B cell (primary cell): ENCODE data around the gene RAB3IL1. TPM values are rescaled to one million over a fixed set of nuclear protein-coding genes. Genes with fewer than 3 reads are reported as not detected.

ENCODE experiments used
- ATAC-seq: fragments of 200-7000 bp; cut with Tn5 transposase; one replicate; pipeline ENCODE4 v1.10.0; 2021; ENCODE audit warnings: low read depth, mild to moderate bottlenecking, moderate number of reproducible peaks, moderate library complexity
- CTCF ChIA-PET: fragments of 350-600 bp; sonication (Branson Sonifier 250); formaldehyde crosslinking; loops from one replicate; lab custom pipeline; 2021; ENCODE audit warnings: antibody characterized with exemption, inconsistent platforms; lab: Charles Lee
- POLR2A ChIA-PET: fragments of 350-600 bp; sonication (Branson Sonifier 250); formaldehyde crosslinking; loops from one replicate; lab custom pipeline; 2021; ENCODE audit warnings: antibody characterized with exemption; lab: Charles Lee
- DNase-seq: peaks from one replicate; pipeline ENCODE4 v3.0.0; 2013
- H2AFZ ChIP-seq: 2 replicates; pipeline ENCODE4 v1.6.1; 2012; ENCODE audit warnings: mild to moderate bottlenecking, low read depth, low read length; ENCODE audit not compliant: insufficient read depth, poor library complexity, severe bottlenecking
- H3K27ac ChIP-seq, 2 donors: 1 replicate in 1 of 2; 2 replicates in 1 of 2; pipeline ENCODE4 v1.5.1; 2012 to 2013; ENCODE audit warnings: low read length in 2 of 2, mild to moderate bottlenecking in 2 of 2, moderate library complexity in 1 of 2
- H3K27me3 ChIP-seq, 4 experiments: fragments of 200-600 bp in 1 of 4; sonication (generic) in 1 of 4; replicated peaks in 1 of 4; 1 replicate in 2 of 4; 2 replicates in 2 of 4; pipeline versions ENCODE4 v1.6.1 to v1.7.0; 2013 to 2016; ENCODE audit warnings: low read length in 3 of 4, mild to moderate bottlenecking in 2 of 4, mixed read lengths in 1 of 4, moderate library complexity in 1 of 4; ENCODE audit not compliant: insufficient read depth in 4 of 4, control insufficient read depth in 3 of 4; ENCODE audit errors: control extremely low read depth in 1 of 4
- H3K36me3 ChIP-seq, 2 experiments: replicated peaks in 1 of 2; 1 replicate in 1 of 2; 2 replicates in 1 of 2; pipeline versions ENCODE4 v1.6.1 to v1.7.1; 2013; ENCODE audit warnings: low read length in 1 of 2; ENCODE audit not compliant: insufficient read depth in 2 of 2, control insufficient read depth in 1 of 2; ENCODE audit errors: control extremely low read depth in 1 of 2, extremely low read depth in 1 of 2
- H3K4me1 ChIP-seq, 2 donors: fragments of 200-600 bp in 1 of 2; sonication (generic) in 1 of 2; 1 replicate in 1 of 2; 2 replicates in 1 of 2; pipeline versions ENCODE4 v1.5.1 to v1.6.1; 2013 to 2017; ENCODE audit warnings: low read length in 2 of 2; ENCODE audit not compliant: control insufficient read depth in 2 of 2, insufficient read depth in 2 of 2
- H3K4me2 ChIP-seq: replicated peaks from 2 replicates; pipeline ENCODE3; 2012; ENCODE audit warnings: mild to moderate bottlenecking, low read depth, low read length; ENCODE audit not compliant: poor library complexity, severe bottlenecking
- H3K4me3 ChIP-seq, 5 experiments: fragments of 200-600 bp in 1 of 5; sonication (generic) in 1 of 5; 1 replicate in 3 of 5; 2 replicates in 2 of 5; pipeline versions ENCODE4 v1.5.1 to v1.7.0; 2011 to 2016; ENCODE audit warnings: low read length in 4 of 5, mild to moderate bottlenecking in 4 of 5, low read depth in 2 of 5, control low read depth in 1 of 5, moderate library complexity in 1 of 5; ENCODE audit not compliant: insufficient read depth in 1 of 5; ENCODE audit errors: control extremely low read depth in 1 of 5, extremely low read depth in 1 of 5
- H3K79me2 ChIP-seq: fragments of 200-600 bp; sonication (generic); one replicate; pipeline ENCODE4 v1.6.0; 2016; ENCODE audit warnings: low read length; ENCODE audit not compliant: control insufficient read depth, insufficient read depth
- H3K9ac ChIP-seq: fragments of 200-600 bp; sonication (generic); 2 replicates; pipeline ENCODE4 v1.6.1; 2017; ENCODE audit warnings: mild to moderate bottlenecking, low read length, moderate library complexity
- H3K9me3 ChIP-seq, 3 donors: one replicate each; pipeline versions ENCODE4 v1.6.1 to v1.7.1; 2013; ENCODE audit warnings: low read length in 2 of 3; ENCODE audit not compliant: control insufficient read depth in 2 of 3, insufficient read depth in 1 of 3; ENCODE audit errors: control extremely low read depth in 1 of 3
- H4K20me1 ChIP-seq: 2 replicates; pipeline ENCODE4 v1.6.0; 2012; ENCODE audit warnings: mild to moderate bottlenecking, low read length; ENCODE audit not compliant: insufficient read depth, control insufficient read depth, poor library complexity, severe bottlenecking
- H3K27ac Mint-ChIP-seq: one replicate; pipeline ENCODE4 v1.8.0; 2021; ENCODE audit warnings: mixed read lengths
- H3K27me3 Mint-ChIP-seq: one replicate; pipeline ENCODE4 v1.8.0; 2021; ENCODE audit warnings: mixed read lengths
- H3K4me1 Mint-ChIP-seq: one replicate; pipeline ENCODE4 v1.8.0; 2021; ENCODE audit warnings: mixed read lengths
- H3K4me3 Mint-ChIP-seq: one replicate; pipeline ENCODE4 v1.8.0; 2021; ENCODE audit warnings: mixed read lengths
- H3K9me3 Mint-ChIP-seq: one replicate; pipeline ENCODE4 v1.8.0; 2022; ENCODE audit warnings: mixed read lengths; ENCODE audit not compliant: insufficient read depth
- CTCF ChIP-seq: fragments of 200-600 bp; IDR thresholded peaks from one replicate; pipeline ENCODE4 v1.8.0; 2022; ENCODE audit warnings: antibody characterized with exemption, mild to moderate bottlenecking
- EZH2 ChIP-seq: IDR thresholded peaks from 2 replicates; pipeline ENCODE4 v1.6.1; 2012; ENCODE audit warnings: borderline replicate concordance, low read depth, mild to moderate bottlenecking, moderate library complexity, low read length; ENCODE audit not compliant: insufficient read depth, poor library complexity, severe bottlenecking
- WGBS: methylation state at CpG from one replicate; pipeline ENCODE4 v1.1.5; 2013; ENCODE audit warnings: missing lambda C conversion rate; ENCODE audit not compliant: insufficient coverage; 5-methylcytosine and 5-hydroxymethylcytosine counted together
- intact Hi-C: fragments of 100-400 bp; cut with micrococcal nuclease; formaldehyde crosslinking; loops from one replicate; pipeline ENCODE4 v1.10.0; 2022
- polyA plus RNA-seq: library from polyadenylated mRNA; depleted of rRNA; stranded (reverse); fragments of >200 nt; gene quantifications from 2 replicates; pipeline ENCODE4 v1.2.3, GENCODE V29; 2012
- total RNA-seq, 2 donors: library from RNA; stranded (reverse); fragments of 120-200 nt in 1 of 2; gene quantifications; 1 replicate in 1 of 2; 2 replicates in 1 of 2; pipeline versions ENCODE4 v1.2.3 to v1.2.4, GENCODE V29; 2013 to 2022

The RAB3IL1 gene
- total and polyA plus RNA-seq, 2 donors (not counting 1 experiment from before 2014, with no cell fraction given) = 0.27 TPM; not detected in 1

GRCh38 chr11:61899146-61899841, 18.1 kb downstream of the RAB3IL1 start:
- Mint-ChIP-seq H3K4me1 (peaks cover 26% of the 10 kb centered on the region), H3K9me3 (no peaks in the 10 kb centered on the region), H3K4me3 (peak overlapping the region; percentile 41), H3K27ac (peak overlapping the region; percentile 85), H3K27me3 (peaks cover 4% of the 10 kb centered on the region)
- no peaks in the 10 kb centered on the region for H3K79me2 ChIP-seq
- H3K36me3 ChIP-seq = no peaks in the 10 kb centered on the region
- peak overlapping the region; percentile 60 for H3K4me2 ChIP-seq
- peaks cover 0 to 3% (median 2%) of the 10 kb centered on the region in 4 experiments for H3K27me3 ChIP-seq
- CTCF ChIA-PET = interaction anchor here (0.6 to 12.0 kb wide), 45 partner anchors 8 to 224 kb away, joined by 3 to 424 read pairs (median 5); partner anchors contain the start of genes BEST1, FADS3, FEN1 and FTH1
- DNase-seq (peak; percentile 96), ATAC-seq (peak; percentile 96)
- POLR2A ChIA-PET = interaction anchor here (0.9 to 2.6 kb wide), 5 partner anchors 17 to 182 kb away, joined by 3 to 14 read pairs (median 9); no protein-coding TSS in a partner anchor
- no peak overlapping the region for H3K9ac ChIP-seq
- no peaks in the 10 kb centered on the region for H4K20me1 ChIP-seq
- H3K27ac ChIP-seq = peak overlapping the region in 1 of 2 donors; percentile 33
- intact Hi-C loops = loop anchor here (1.0 kb wide), 8 partner anchors 8 to 213 kb away; partner anchors contain the start of gene FADS3
- peak overlapping the region; percentile 70 for H2AFZ ChIP-seq
- H3K4me3 ChIP-seq = no peak overlapping the region
- peaks cover 21 to 31% of the 10 kb centered on the region in 2 donors for H3K4me1 ChIP-seq
- peaks cover 0 to 6% (median 0%) of the 10 kb centered on the region in 3 donors for H3K9me3 ChIP-seq
- WGBS = 49% methylated on average over 27 of the region's 27 CpGs
- TF ChIP-seq CTCF (peak; percentile 100), EZH2 (no peak)

- H2AFZ ChIP-seq = no peak overlapping the region
- H3K4me2 ChIP-seq = peak overlapping the region; percentile 60
- Mint-ChIP-seq H3K9me3 (no peaks in the 10 kb centered on the region), H3K4me3 (no peak overlapping the region), H3K27me3 (no peaks in the 10 kb centered on the region), H3K4me1 (peaks cover 30% of the 10 kb centered on the region), H3K27ac (peak overlapping the region; percentile 1)
- H3K4me3 ChIP-seq = no peak overlapping the region
- no peak overlapping the region for H3K9ac ChIP-seq
- WGBS = 88% methylated on average over 9 of the region's 9 CpGs
- no peak for TF ChIP-seq EZH2
- TF ChIP-seq CTCF = no peak
- intact Hi-C loops = no loop called here
- H3K27ac ChIP-seq = no peak overlapping the region
- ATAC-seq = no peak
- peaks cover 21 to 28% of the 10 kb centered on the region in 2 donors for H3K4me1 ChIP-seq
- no peaks in the 10 kb centered on the region for H3K79me2 ChIP-seq
- H3K36me3 ChIP-seq = no peaks in the 10 kb centered on the region
- no peaks in the 10 kb centered on the region for H3K9me3 ChIP-seq
- DNase-seq = no peak
- ChIA-PET POLR2A (interaction anchor here (0.7 to 2.6 kb wide), 8 partner anchors 18 to 229 kb away, joined by 3 to 14 read pairs (median 7); partner anchors contain the start of gene FTH1), CTCF (interaction anchor here (0.8 to 12.0 kb wide), 28 partner anchors 9 to 226 kb away, joined by 3 to 424 read pairs (median 12); partner anchors contain the start of genes BEST1, FEN1, FTH1 and INCENP)
- no peaks in the 10 kb centered on the region for H3K27me3 ChIP-seq
- H4K20me1 ChIP-seq = no peaks in the 10 kb centered on the region
Observed at GRCh38 chr11:61898247-61898582, 19.2 kb downstream of the RAB3IL1 start.
